Loucy (cell line): Measurements from ENCODE around the gene EEF1AKMT2.

Experiments used
- H2AFZ ChIP-seq: fragments of 200-600 bp; sonication (generic); 2 replicates; pipeline ENCODE4 v1.6.0; 2016; ENCODE audit warnings: antibody characterized with exemption, mild to moderate bottlenecking, low read length, moderate library complexity
- H3F3A ChIP-seq: fragments of 200-600 bp; 2 replicates; pipeline ENCODE4 v1.6.0; 2016; ENCODE audit warnings: antibody characterized with exemption, low read depth, mild to moderate bottlenecking
- H3K27me3 ChIP-seq: fragments of 200-600 bp; sonication (generic); 2 replicates; pipeline ENCODE4 v1.6.1; 2014; ENCODE audit warnings: low read length, mild to moderate bottlenecking; ENCODE audit not compliant: insufficient read depth, poor library complexity, severe bottlenecking
- H3K36me3 ChIP-seq: fragments of 200-600 bp; sonication (generic); 2 replicates; pipeline ENCODE4 v1.6.1; 2016; ENCODE audit warnings: low read length; ENCODE audit not compliant: insufficient read depth
- H3K4me1 ChIP-seq: fragments of 200-600 bp; sonication (generic); 2 replicates; pipeline ENCODE4 v1.5.1; 2014; ENCODE audit warnings: low read length, mild to moderate bottlenecking; ENCODE audit not compliant: insufficient read depth, poor library complexity, severe bottlenecking
- H3K4me2 ChIP-seq: fragments of 200-600 bp; sonication (generic); 2 replicates; pipeline ENCODE4 v1.6.0; 2014; ENCODE audit warnings: antibody characterized with exemption, low read length, low read depth, mild to moderate bottlenecking; ENCODE audit not compliant: poor library complexity, severe bottlenecking
- H3K4me3 ChIP-seq: fragments of 200-600 bp; sonication (generic); 2 replicates; pipeline ENCODE4 v1.5.1; 2014; ENCODE audit warnings: low read length, mild to moderate bottlenecking, mixed read lengths; ENCODE audit not compliant: poor library complexity, severe bottlenecking
- H3K79me2 ChIP-seq: fragments of 200-600 bp; sonication (generic); 2 replicates; pipeline ENCODE4 v1.6.1; 2014; ENCODE audit warnings: low read length; ENCODE audit not compliant: insufficient read depth
- H3K9ac ChIP-seq: fragments of 200-600 bp; sonication (generic); 2 replicates; pipeline ENCODE4 v1.6.0; 2014; ENCODE audit warnings: mild to moderate bottlenecking, low read depth, low read length, moderate library complexity; ENCODE audit not compliant: poor library complexity, severe bottlenecking
- H3K9me2 ChIP-seq: fragments of 200-600 bp; sonication (generic); replicated peaks from 2 replicates; pipeline ENCODE4 v1.6.1; 2016; ENCODE audit warnings: low read depth, low read length, mixed read lengths
- H3K9me3 ChIP-seq: fragments of 200-600 bp; sonication (generic); 2 replicates; pipeline ENCODE4 v1.6.1; 2014; ENCODE audit warnings: mild to moderate bottlenecking, antibody characterized with exemption, low read length, low read depth; ENCODE audit not compliant: insufficient read depth
- H4K20me1 ChIP-seq: fragments of 200-600 bp; sonication (generic); 2 replicates; pipeline ENCODE4 v1.6.0; 2014; ENCODE audit warnings: antibody characterized with exemption, low read length, mild to moderate bottlenecking; ENCODE audit not compliant: insufficient read depth, poor library complexity, severe bottlenecking
- CTCF ChIP-seq: fragments of 200-600 bp; sonication (generic); conservative IDR thresholded peaks from 2 replicates; pipeline ENCODE4 v1.5.1; 2014; ENCODE audit warnings: mild to moderate bottlenecking, antibody characterized with exemption, low read length
- EZH2phosphoT487 ChIP-seq: fragments of 200-600 bp; IDR thresholded peaks from 2 replicates; pipeline ENCODE4 v1.6.1; 2018; ENCODE audit warnings: antibody characterized with exemption, mild to moderate bottlenecking, moderate library complexity, borderline replicate concordance

EEF1AKMT2 gene

GRCh38 chr10:124743191-124744101, 48.2 kb downstream of the EEF1AKMT2 start:
- Histone ChIP-seq H3K79me2 (peaks cover 52% of the 10 kb centered on the region), H3K27me3 (no peaks in the 10 kb centered on the region), H3F3A (peaks cover 5% of the 10 kb centered on the region; the same call in 1 of the 2 replicates), H3K4me1 (peaks cover 45% of the 10 kb centered on the region), H4K20me1 (peaks cover 37% of the 10 kb centered on the region), H3K9me3 (no peaks in the 10 kb centered on the region), H2AFZ (peak overlapping the region; percentile 82), H3K9ac (peak overlapping the region; percentile 95), H3K36me3 (peaks cover 11% of the 10 kb centered on the region; the same call in 1 of the 2 replicates), H3K4me3 (peak overlapping the region; percentile 95), H3K4me2 (peak overlapping the region; percentile 99), H3K9me2 (no peaks in the 10 kb centered on the region)
- TF ChIP-seq EZH2phosphoT487, result no peak
- TF ChIP-seq CTCF, result no peak

GRCh38 chr10:124742413-124743190, 49.1 kb downstream of the EEF1AKMT2 start:
- Histone ChIP-seq H3K4me3 (peak overlapping the region; percentile 95), H4K20me1 (peaks cover 46% of the 10 kb centered on the region), H3F3A (peaks cover 5% of the 10 kb centered on the region; the same call in 1 of the 2 replicates), H3K9ac (peak overlapping the region; percentile 95), H3K9me2 (no peaks in the 10 kb centered on the region), H3K9me3 (no peaks in the 10 kb centered on the region), H3K36me3 (peaks cover 4% of the 10 kb centered on the region; the same call in 1 of the 2 replicates), H3K79me2 (peaks cover 60% of the 10 kb centered on the region), H3K4me1 (peaks cover 53% of the 10 kb centered on the region), H2AFZ (peak overlapping the region; percentile 82), H3K4me2 (peak overlapping the region; percentile 99), H3K27me3 (no peaks in the 10 kb centered on the region)
- TF ChIP-seq EZH2phosphoT487 (no peak), CTCF (peak; percentile 39; the same call in 1 of the 2 replicates)

- Histone ChIP-seq H4K20me1 (peaks cover 51% of the 10 kb centered on the region), H3K9ac (peak overlapping the region; percentile 95), H3K27me3 (no peaks in the 10 kb centered on the region), H2AFZ (no peak overlapping the region), H3K9me3 (no peaks in the 10 kb centered on the region), H3K36me3 (no peaks in the 10 kb centered on the region), H3F3A (peaks cover 5% of the 10 kb centered on the region; the same call in 1 of the 2 replicates), H3K9me2 (no peaks in the 10 kb centered on the region), H3K4me2 (peak overlapping the region; percentile 99), H3K79me2 (peaks cover 67% of the 10 kb centered on the region), H3K4me3 (peak overlapping the region; percentile 95), H3K4me1 (peaks cover 57% of the 10 kb centered on the region)
- no peak for TF ChIP-seq EZH2phosphoT487
- TF ChIP-seq CTCF, result no peak
Measured at GRCh38 chr10:124741922-124742412, 49.7 kb downstream of the EEF1AKMT2 start.
